HepG2 (cell line): Measurements from ENCODE around the gene GPHN. TPM values are rescaled to one million over a fixed set of nuclear protein-coding genes. Genes with fewer than 3 reads are reported as not detected.

Experiments
- ARID2 ChIP-seq: sonication (generic); formaldehyde crosslinking; IDR thresholded peaks from 2 replicates; pipeline ENCODE4 v1.8.1; 2022; ENCODE audit warnings: mild to moderate bottlenecking, missing genetic modification reagents, borderline replicate concordance
- BCL6 ChIP-seq: IDR thresholded peaks from 2 replicates; pipeline ENCODE4 v1.6.1; 2016; ENCODE audit warnings: missing genetic modification reagents, missing compliant biosample characterization
- FOXP1 ChIP-seq, 2 experiments: fragments of 450-650 bp in 1 of 2; IDR thresholded peaks; 2 replicates each; pipeline ENCODE4 v1.6.1; 2017 to 2018; ENCODE audit warnings: antibody characterized with exemption in 1 of 2
- HDAC1 ChIP-seq: sonication (generic); formaldehyde crosslinking; IDR thresholded peaks from 2 replicates; pipeline ENCODE4 v1.5.1; 2020; ENCODE audit warnings: mild to moderate bottlenecking, missing genetic modification reagents
- HIVEP1 ChIP-seq: sonication (generic); formaldehyde crosslinking; IDR thresholded peaks from 2 replicates; pipeline ENCODE4 v1.4.0; 2020; ENCODE audit warnings: mild to moderate bottlenecking, missing genetic modification reagents
- HOXA3 ChIP-seq: sonication (generic); formaldehyde crosslinking; IDR thresholded peaks from 2 replicates; pipeline ENCODE4 v1.5.0; 2020; ENCODE audit warnings: missing genetic modification reagents
- MAZ ChIP-seq, 2 experiments: sonication (generic) in 1 of 2; formaldehyde crosslinking in 1 of 2; IDR thresholded peaks; 2 replicates each; pipeline versions ENCODE4 v1.5.0 to v1.6.1; 2012 to 2020; ENCODE audit warnings: low read depth in 2 of 2, mild to moderate bottlenecking in 2 of 2, borderline replicate concordance in 1 of 2, improper control_type of control experiment in 1 of 2, low read length in 1 of 2, missing genetic modification reagents in 1 of 2, moderate library complexity in 1 of 2
- NCOR1 ChIP-seq: fragments of 200-600 bp; sonication (generic); IDR thresholded peaks from 2 replicates; pipeline ENCODE4 v1.7.0; 2017; ENCODE audit warnings: antibody characterized with exemption, low read length, borderline replicate concordance
- RFX1 ChIP-seq: fragments of 450-650 bp; IDR thresholded peaks from 2 replicates; pipeline ENCODE4 v1.6.1; 2017
- ZNF430 ChIP-seq: sonication (generic); formaldehyde crosslinking; IDR thresholded peaks from 2 replicates; pipeline ENCODE4 v1.9.0; 2021; ENCODE audit warnings: mild to moderate bottlenecking, missing genetic modification reagents
- ZNF572 ChIP-seq: sonication (generic); formaldehyde crosslinking; IDR thresholded peaks from 2 replicates; pipeline ENCODE4 v1.5.1; 2020; ENCODE audit warnings: mild to moderate bottlenecking, missing genetic modification reagents
- ZNF615 ChIP-seq: sonication (generic); formaldehyde crosslinking; IDR thresholded peaks from 2 replicates; pipeline ENCODE4 v1.5.0; 2020; ENCODE audit warnings: mild to moderate bottlenecking, missing genetic modification reagents, borderline replicate concordance
- ZNF629 ChIP-seq: sonication (generic); formaldehyde crosslinking; conservative IDR thresholded peaks from 2 replicates; pipeline ENCODE4 v1.5.0; 2020; ENCODE audit warnings: missing genetic modification reagents
- ZNF841 ChIP-seq: sonication (generic); formaldehyde crosslinking; IDR thresholded peaks from 2 replicates; pipeline ENCODE4 v1.8.1; 2023; ENCODE audit warnings: missing genetic modification reagents, borderline replicate concordance
- ZSCAN20 ChIP-seq: sonication (generic); formaldehyde crosslinking; IDR thresholded peaks from 2 replicates; pipeline ENCODE4 v1.4.0; 2020; ENCODE audit warnings: missing genetic modification reagents, mild to moderate bottlenecking, borderline replicate concordance
- polyA plus RNA-seq, 8 experiments: library from polyadenylated mRNA; depleted of rRNA in 3 of 8; stranded (reverse) in 7 of 8; unstranded in 1 of 8; fragments of >200 nt; fragmentation: Illumina TruSeq in 4 of 8; extraction: Trizol in 4 of 8; gene quantifications; 2 replicates each; pipeline versions ENCODE4 v1.2.1 to v1.2.3, GENCODE V29; 2011 to 2016; ENCODE audit warnings: low read depth in 4 of 8, missing spikeins in 1 of 8, mixed read lengths in 1 of 8; ENCODE audit not compliant: insufficient read depth in 1 of 8
- total RNA-seq, 5 experiments: library from RNA; depleted of rRNA; stranded (reverse); fragments of >200 nt; fragmentation: Illumina TruSeq; extraction: Trizol; gene quantifications; 2 replicates each; pipeline ENCODE4 v1.2.3, GENCODE V29; 2016; ENCODE audit warnings: low read depth in 1 of 5
- TF ChIP-seq, protein P1 (sequence below): IDR thresholded peaks from 2 replicates; pipeline ENCODE4 v1.6.1; 2016; ENCODE audit warnings: mild to moderate bottlenecking
- TF ChIP-seq, protein P2 (sequence below): sonication (generic); formaldehyde crosslinking; IDR thresholded peaks from 2 replicates; pipeline ENCODE4 v1.4.0; 2020; ENCODE audit warnings: missing genetic modification reagents
- TF ChIP-seq, protein P3 (sequence below): sonication (generic); formaldehyde crosslinking; IDR thresholded peaks from 2 replicates; pipeline ENCODE4 v1.4.0; 2020; ENCODE audit warnings: mild to moderate bottlenecking, low read depth, missing genetic modification reagents
- TF ChIP-seq, protein P4 (sequence below): sonication (generic); formaldehyde crosslinking; conservative IDR thresholded peaks from 2 replicates; pipeline ENCODE4 v1.4.0; 2020; ENCODE audit warnings: missing genetic modification reagents
- TF ChIP-seq, protein P5 (sequence below): sonication (generic); formaldehyde crosslinking; IDR thresholded peaks from 2 replicates; pipeline ENCODE4 v1.4.0; 2020; ENCODE audit warnings: missing genetic modification reagents
- TF ChIP-seq, protein P6 (sequence below): sonication (generic); formaldehyde crosslinking; IDR thresholded peaks from 2 replicates; pipeline ENCODE4 v1.5.0; 2020; ENCODE audit warnings: missing genetic modification reagents, mild to moderate bottlenecking, borderline replicate concordance

GPHN gene
- total and polyA plus RNA-seq, 2 of the 13 experiments (the other 11 are each of a cell fraction or from before 2014, with no cell fraction given) = 12.7 to 19.2 TPM

DNA sequence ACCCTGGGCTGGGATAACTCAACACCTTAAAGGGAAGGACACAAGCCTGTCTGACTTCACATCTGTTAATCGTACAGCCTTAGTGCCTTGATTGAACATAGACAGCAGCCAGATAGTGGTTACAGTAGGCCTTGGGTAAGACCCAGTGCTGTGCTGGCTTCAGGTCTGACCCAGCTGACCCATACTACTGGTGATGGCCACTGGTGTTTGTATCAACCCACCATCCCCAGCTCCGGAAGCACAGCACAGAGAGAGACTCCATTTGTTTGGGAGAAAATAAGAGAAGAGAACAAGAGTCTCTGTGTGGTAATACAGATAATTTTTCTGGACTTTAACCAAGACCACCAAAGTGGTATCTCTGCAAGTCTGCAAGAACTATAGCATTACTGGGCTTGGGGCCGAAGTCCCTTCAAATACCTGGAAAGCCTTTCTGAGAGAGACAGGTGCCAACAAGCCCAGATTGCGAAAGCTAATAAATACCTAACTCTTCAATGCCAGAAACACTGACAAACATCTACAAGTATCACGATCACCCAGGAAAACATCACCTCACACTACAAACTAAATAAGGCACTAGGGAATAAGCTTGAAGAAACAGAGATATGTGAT is 351.2 kb downstream of the GPHN start (continued):
- TF ChIP-seq, protein P1, sequence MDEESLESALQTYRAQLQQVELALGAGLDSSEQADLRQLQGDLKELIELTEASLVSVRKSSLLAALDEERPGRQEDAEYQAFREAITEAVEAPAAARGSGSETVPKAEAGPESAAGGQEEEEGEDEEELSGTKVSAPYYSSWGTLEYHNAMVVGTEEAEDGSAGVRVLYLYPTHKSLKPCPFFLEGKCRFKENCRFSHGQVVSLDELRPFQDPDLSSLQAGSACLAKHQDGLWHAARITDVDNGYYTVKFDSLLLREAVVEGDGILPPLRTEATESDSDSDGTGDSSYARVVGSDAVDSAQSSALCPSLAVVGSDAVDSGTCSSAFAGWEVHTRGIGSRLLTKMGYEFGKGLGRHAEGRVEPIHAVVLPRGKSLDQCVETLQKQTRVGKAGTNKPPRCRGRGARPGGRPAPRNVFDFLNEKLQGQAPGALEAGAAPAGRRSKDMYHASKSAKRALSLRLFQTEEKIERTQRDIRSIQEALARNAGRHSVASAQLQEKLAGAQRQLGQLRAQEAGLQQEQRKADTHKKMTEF (CRISPR knock-in tag) = no peak
- TF ChIP-seq HDAC1 (CRISPR knock-in tag) (no peak), ZNF629 (CRISPR knock-in tag) (no peak), HIVEP1 (CRISPR knock-in tag) (no peak), ZNF841 (CRISPR knock-in tag) (no peak), FOXP1 (IDR thresholded peaks at IDR 0.05) (no peak), FOXP1 (CRISPR knock-in tag; IDR thresholded peaks at IDR 0.05) (peak; percentile 18; the same call in 1 of the 2 replicates), BCL6 (peak; percentile 98), MAZ (IDR thresholded peaks at IDR 0.05; ENCODE audit: borderline replicate concordance, low read depth, low read length) (no peak), MAZ (CRISPR knock-in tag; IDR thresholded peaks at IDR 0.05; ENCODE audit: low read depth) (no peak), ARID2 (CRISPR knock-in tag) (no peak), HOXA3 (0 out of 2 replicates have a peak, but pooled peaks have one; percentile 21), ZNF430 (no peak), RFX1 (no peak), ZSCAN20 (CRISPR knock-in tag) (no peak), ZNF615 (no peak), ZNF572 (no peak), NCOR1 (peak; percentile 57; the same call in 1 of the 2 replicates)
- TF ChIP-seq, protein P2, sequence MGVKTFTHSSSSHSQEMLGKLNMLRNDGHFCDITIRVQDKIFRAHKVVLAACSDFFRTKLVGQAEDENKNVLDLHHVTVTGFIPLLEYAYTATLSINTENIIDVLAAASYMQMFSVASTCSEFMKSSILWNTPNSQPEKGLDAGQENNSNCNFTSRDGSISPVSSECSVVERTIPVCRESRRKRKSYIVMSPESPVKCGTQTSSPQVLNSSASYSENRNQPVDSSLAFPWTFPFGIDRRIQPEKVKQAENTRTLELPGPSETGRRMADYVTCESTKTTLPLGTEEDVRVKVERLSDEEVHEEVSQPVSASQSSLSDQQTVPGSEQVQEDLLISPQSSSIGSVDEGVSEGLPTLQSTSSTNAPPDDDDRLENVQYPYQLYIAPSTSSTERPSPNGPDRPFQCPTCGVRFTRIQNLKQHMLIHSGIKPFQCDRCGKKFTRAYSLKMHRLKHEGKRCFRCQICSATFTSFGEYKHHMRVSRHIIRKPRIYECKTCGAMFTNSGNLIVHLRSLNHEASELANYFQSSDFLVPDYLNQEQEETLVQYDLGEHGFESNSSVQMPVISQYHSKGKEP (CRISPR knock-in tag) = no peak
- TF ChIP-seq, protein P3, sequence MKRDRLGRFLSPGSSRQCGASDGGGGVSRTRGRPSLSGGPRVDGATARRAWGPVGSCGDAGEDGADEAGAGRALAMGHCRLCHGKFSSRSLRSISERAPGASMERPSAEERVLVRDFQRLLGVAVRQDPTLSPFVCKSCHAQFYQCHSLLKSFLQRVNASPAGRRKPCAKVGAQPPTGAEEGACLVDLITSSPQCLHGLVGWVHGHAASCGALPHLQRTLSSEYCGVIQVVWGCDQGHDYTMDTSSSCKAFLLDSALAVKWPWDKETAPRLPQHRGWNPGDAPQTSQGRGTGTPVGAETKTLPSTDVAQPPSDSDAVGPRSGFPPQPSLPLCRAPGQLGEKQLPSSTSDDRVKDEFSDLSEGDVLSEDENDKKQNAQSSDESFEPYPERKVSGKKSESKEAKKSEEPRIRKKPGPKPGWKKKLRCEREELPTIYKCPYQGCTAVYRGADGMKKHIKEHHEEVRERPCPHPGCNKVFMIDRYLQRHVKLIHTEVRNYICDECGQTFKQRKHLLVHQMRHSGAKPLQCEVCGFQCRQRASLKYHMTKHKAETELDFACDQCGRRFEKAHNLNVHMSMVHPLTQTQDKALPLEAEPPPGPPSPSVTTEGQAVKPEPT = no peak
- TF ChIP-seq, protein P4, sequence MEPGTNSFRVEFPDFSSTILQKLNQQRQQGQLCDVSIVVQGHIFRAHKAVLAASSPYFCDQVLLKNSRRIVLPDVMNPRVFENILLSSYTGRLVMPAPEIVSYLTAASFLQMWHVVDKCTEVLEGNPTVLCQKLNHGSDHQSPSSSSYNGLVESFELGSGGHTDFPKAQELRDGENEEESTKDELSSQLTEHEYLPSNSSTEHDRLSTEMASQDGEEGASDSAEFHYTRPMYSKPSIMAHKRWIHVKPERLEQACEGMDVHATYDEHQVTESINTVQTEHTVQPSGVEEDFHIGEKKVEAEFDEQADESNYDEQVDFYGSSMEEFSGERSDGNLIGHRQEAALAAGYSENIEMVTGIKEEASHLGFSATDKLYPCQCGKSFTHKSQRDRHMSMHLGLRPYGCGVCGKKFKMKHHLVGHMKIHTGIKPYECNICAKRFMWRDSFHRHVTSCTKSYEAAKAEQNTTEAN (CRISPR knock-in tag) = no peak
- TF ChIP-seq, protein P5, sequence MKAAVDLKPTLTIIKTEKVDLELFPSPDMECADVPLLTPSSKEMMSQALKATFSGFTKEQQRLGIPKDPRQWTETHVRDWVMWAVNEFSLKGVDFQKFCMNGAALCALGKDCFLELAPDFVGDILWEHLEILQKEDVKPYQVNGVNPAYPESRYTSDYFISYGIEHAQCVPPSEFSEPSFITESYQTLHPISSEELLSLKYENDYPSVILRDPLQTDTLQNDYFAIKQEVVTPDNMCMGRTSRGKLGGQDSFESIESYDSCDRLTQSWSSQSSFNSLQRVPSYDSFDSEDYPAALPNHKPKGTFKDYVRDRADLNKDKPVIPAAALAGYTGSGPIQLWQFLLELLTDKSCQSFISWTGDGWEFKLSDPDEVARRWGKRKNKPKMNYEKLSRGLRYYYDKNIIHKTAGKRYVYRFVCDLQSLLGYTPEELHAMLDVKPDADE = no peak
- TF ChIP-seq, protein P6, sequence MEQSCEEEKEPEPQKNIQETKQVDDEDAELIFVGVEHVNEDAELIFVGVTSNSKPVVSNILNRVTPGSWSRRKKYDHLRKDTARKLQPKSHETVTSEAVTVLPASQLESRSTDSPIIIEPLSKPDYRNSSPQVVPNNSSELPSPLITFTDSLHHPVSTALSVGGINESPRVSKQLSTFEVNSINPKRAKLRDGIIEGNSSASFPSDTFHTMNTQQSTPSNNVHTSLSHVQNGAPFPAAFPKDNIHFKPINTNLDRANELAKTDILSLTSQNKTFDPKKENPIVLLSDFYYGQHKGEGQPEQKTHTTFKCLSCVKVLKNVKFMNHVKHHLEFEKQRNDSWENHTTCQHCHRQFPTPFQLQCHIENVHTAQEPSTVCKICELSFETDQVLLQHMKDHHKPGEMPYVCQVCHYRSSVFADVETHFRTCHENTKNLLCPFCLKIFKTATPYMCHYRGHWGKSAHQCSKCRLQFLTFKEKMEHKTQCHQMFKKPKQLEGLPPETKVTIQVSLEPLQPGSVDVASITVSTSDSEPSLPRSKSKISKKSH (CRISPR knock-in tag) = no peak
